ENCODE measurements around the gene DNAJB2.

DNA sequence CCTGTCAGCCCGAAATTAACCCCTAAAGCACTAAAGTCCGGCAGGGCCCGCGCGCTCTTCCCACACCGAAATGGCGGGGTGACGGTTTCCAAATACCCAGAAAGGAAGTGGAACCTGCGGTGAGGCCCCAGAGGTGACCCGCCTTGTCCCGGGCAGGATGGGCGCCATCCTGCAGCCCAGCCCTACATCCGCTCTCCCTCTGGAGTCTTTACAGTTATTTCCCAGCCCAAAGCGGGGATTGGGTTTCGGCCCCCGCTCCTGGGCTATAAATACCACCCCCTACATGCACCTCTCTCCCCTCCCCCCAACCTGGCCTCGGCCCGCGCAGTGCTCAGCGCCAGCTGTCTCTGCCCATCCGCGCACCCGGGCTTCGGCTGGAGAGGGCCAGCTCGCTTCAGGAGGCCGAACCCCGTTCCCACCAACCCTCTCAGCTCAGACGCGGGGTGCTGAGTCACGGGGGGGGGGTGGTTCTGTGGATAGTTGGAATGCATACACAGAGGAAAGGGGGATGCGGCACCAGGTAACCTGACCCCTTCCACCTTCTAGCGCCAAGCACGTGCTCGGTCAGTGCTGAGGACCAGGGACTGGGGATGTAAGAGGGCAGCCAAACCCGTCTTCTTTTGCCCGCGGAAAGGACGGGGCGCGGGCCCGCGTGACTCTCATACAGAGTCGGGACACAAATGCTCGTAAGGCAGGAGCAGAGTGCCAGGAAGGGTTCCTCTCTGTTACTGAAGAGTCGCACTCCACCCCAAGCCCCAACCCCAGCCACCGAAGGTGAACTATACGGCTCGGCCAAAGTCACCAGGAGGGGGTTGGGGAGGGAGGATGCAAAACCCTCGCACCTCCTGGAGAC lies 26.0 kb upstream of the DNAJB2 start, which contains the start of gene TUBA4B:
- TF ChIP-seq, protein P1, sequence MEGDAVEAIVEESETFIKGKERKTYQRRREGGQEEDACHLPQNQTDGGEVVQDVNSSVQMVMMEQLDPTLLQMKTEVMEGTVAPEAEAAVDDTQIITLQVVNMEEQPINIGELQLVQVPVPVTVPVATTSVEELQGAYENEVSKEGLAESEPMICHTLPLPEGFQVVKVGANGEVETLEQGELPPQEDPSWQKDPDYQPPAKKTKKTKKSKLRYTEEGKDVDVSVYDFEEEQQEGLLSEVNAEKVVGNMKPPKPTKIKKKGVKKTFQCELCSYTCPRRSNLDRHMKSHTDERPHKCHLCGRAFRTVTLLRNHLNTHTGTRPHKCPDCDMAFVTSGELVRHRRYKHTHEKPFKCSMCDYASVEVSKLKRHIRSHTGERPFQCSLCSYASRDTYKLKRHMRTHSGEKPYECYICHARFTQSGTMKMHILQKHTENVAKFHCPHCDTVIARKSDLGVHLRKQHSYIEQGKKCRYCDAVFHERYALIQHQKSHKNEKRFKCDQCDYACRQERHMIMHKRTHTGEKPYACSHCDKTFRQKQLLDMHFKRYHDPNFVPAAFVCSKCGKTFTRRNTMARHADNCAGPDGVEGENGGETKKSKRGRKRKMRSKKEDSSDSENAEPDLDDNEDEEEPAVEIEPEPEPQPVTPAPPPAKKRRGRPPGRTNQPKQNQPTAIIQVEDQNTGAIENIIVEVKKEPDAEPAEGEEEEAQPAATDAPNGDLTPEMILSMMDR (IDR thresholded peaks at IDR 0.05; ENCODE audit: low read depth, low read length) = no peak
- no peak for TF ChIP-seq EZH2phosphoT487 (IDR thresholded peaks at IDR 0.05; ENCODE audit: low read depth)

Measured in OCI-LY3 (cell line).